HepG2 (cell line): ENCODE data around the gene ANTXR1. TPM values are rescaled to one million over a fixed set of nuclear protein-coding genes. Genes with fewer than 3 reads are reported as not detected.

ENCODE experiments used
- AKAP8 ChIP-seq: sonication (generic); formaldehyde crosslinking; IDR thresholded peaks from 2 replicates; pipeline ENCODE4 v1.5.1; 2020; ENCODE audit warnings: mild to moderate bottlenecking, missing genetic modification reagents
- ASH2L ChIP-seq: fragments of 300-600, 200-600 bp; sonication (generic); IDR thresholded peaks from 2 replicates; pipeline ENCODE4 v1.7.0; 2017; ENCODE audit warnings: low read depth, mild to moderate bottlenecking, moderate library complexity, mixed read lengths, low read length; ENCODE audit not compliant: insufficient read length
- ATF7 ChIP-seq, 2 experiments: fragments of 450-650 bp in 1 of 2; sonication (generic) in 1 of 2; formaldehyde crosslinking in 1 of 2; IDR thresholded peaks; 2 replicates each; pipeline versions ENCODE4 v1.4.0 to v1.6.1; 2016 to 2020; ENCODE audit warnings: antibody characterized with exemption in 1 of 2, mild to moderate bottlenecking in 1 of 2, missing genetic modification reagents in 1 of 2
- FOXP4 ChIP-seq: sonication (generic); formaldehyde crosslinking; IDR thresholded peaks from 2 replicates; pipeline ENCODE4 v1.4.0; 2020; ENCODE audit warnings: missing genetic modification reagents
- HNRNPL ChIP-seq: fragments of 200-400 bp; formaldehyde crosslinking; IDR thresholded peaks from 2 replicates; pipeline ENCODE4 v1.6.1; 2017; ENCODE audit warnings: mild to moderate bottlenecking, low read depth, low read length
- KAT2B ChIP-seq: fragments of 150-350 bp; IDR thresholded peaks from 2 replicates; pipeline ENCODE4 v1.6.1; 2014; ENCODE audit warnings: low read depth, low read length, borderline replicate concordance
- MIER2 ChIP-seq: IDR thresholded peaks from 2 replicates; pipeline ENCODE4 v1.6.1; 2016; ENCODE audit warnings: missing biosample characterization, missing genetic modification reagents
- PAWR ChIP-seq: sonication (generic); formaldehyde crosslinking; IDR thresholded peaks from 2 replicates; pipeline ENCODE4 v1.4.0; 2020; ENCODE audit warnings: missing genetic modification reagents, mild to moderate bottlenecking, borderline replicate concordance
- PHF8 ChIP-seq: sonication (generic); formaldehyde crosslinking; IDR thresholded peaks from 2 replicates; pipeline ENCODE4 v1.5.0; 2020; ENCODE audit warnings: missing genetic modification reagents
- POLR2G ChIP-seq: fragments of 200-400 bp; formaldehyde crosslinking; IDR thresholded peaks from 2 replicates; pipeline ENCODE4 v1.6.1; 2018; ENCODE audit warnings: mild to moderate bottlenecking, low read depth, low read length, moderate library complexity
- SNAPC5 ChIP-seq: sonication (generic); formaldehyde crosslinking; IDR thresholded peaks from 2 replicates; pipeline ENCODE4 v1.8.1; 2023; ENCODE audit warnings: mild to moderate bottlenecking, missing genetic modification reagents, borderline replicate concordance
- TEAD3 ChIP-seq: optimal IDR thresholded peaks from 2 replicates; pipeline ENCODE3; 2016; ENCODE audit warnings: borderline replicate concordance
- ZNF496 ChIP-seq: sonication (generic); formaldehyde crosslinking; IDR thresholded peaks from 2 replicates; pipeline ENCODE4 v1.8.1; 2023; ENCODE audit warnings: mild to moderate bottlenecking, moderate library complexity, missing genetic modification reagents; ENCODE audit not compliant: insufficient replicate concordance
- ZSCAN30 ChIP-seq: sonication (generic); formaldehyde crosslinking; IDR thresholded peaks from 2 replicates; pipeline ENCODE4 v1.5.0; 2020; ENCODE audit warnings: mild to moderate bottlenecking, missing genetic modification reagents
- polyA plus RNA-seq, 8 experiments: library from polyadenylated mRNA; depleted of rRNA in 3 of 8; stranded (reverse) in 7 of 8; unstranded in 1 of 8; fragments of >200 nt; fragmentation: Illumina TruSeq in 4 of 8; extraction: Trizol in 4 of 8; gene quantifications; 2 replicates each; pipeline versions ENCODE4 v1.2.1 to v1.2.3, GENCODE V29; 2011 to 2016; ENCODE audit warnings: low read depth in 4 of 8, missing spikeins in 1 of 8, mixed read lengths in 1 of 8; ENCODE audit not compliant: insufficient read depth in 1 of 8
- total RNA-seq, 5 experiments: library from RNA; depleted of rRNA; stranded (reverse); fragments of >200 nt; fragmentation: Illumina TruSeq; extraction: Trizol; gene quantifications; 2 replicates each; pipeline ENCODE4 v1.2.3, GENCODE V29; 2016; ENCODE audit warnings: low read depth in 1 of 5
- TF ChIP-seq, protein P1 (sequence below): sonication (generic); formaldehyde crosslinking; IDR thresholded peaks from 2 replicates; pipeline ENCODE4 v1.4.0; 2020; ENCODE audit warnings: missing genetic modification reagents

ANTXR1 gene
- total and polyA plus RNA-seq, 2 of the 13 experiments (the other 11 are each of a cell fraction or from before 2014, with no cell fraction given): 4.5 to 12.7 TPM

DNA sequence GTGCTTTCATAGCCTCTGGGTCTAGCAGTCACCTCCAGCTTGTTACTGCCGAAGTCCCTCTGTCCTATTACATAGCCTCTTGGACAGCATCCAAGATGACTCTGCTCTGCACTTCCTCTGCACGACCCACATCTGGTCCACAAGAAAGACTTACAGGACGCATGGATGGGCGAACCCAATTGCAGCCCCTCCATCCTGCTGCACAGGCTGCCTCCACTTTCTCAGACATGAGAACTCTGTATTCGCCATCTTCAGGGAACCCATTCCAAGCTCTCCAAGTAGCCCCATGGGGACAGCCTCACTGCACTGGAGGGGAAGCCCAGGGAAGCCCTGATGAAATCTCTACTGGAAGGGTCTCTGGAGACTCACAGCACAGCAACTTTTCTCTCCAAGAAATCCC lies 201.9 kb downstream of the ANTXR1 start (continued):
- TF ChIP-seq TEAD3: peak; percentile 9
- TF ChIP-seq PAWR (CRISPR knock-in tag): no peak
- no peak for TF ChIP-seq SNAPC5
- TF ChIP-seq, protein P1, sequence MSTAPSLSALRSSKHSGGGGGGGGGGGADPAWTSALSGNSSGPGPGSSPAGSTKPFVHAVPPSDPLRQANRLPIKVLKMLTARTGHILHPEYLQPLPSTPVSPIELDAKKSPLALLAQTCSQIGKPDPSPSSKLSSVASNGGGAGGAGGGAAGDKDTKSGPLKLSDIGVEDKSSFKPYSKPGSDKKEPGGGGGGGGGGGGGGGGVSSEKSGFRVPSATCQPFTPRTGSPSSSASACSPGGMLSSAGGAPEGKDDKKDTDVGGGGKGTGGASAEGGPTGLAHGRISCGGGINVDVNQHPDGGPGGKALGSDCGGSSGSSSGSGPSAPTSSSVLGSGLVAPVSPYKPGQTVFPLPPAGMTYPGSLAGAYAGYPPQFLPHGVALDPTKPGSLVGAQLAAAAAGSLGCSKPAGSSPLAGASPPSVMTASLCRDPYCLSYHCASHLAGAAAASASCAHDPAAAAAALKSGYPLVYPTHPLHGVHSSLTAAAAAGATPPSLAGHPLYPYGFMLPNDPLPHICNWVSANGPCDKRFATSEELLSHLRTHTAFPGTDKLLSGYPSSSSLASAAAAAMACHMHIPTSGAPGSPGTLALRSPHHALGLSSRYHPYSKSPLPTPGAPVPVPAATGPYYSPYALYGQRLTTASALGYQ (CRISPR knock-in tag): no peak
- TF ChIP-seq ATF7 (IDR thresholded peaks at IDR 0.05): no peak
- TF ChIP-seq ATF7 (CRISPR knock-in tag; IDR thresholded peaks at IDR 0.05): no peak
- no peak for TF ChIP-seq MIER2
- TF ChIP-seq AKAP8 (CRISPR knock-in tag): no peak
- no peak for TF ChIP-seq POLR2G
- TF ChIP-seq ASH2L: no peak
- TF ChIP-seq ZSCAN30 (CRISPR knock-in tag): no peak
- TF ChIP-seq KAT2B: no peak
- TF ChIP-seq FOXP4: no peak
- no peak for TF ChIP-seq PHF8 (CRISPR knock-in tag)
- no peak for TF ChIP-seq ZNF496 (CRISPR knock-in tag)
- no peak for TF ChIP-seq HNRNPL
